Progenitor cell of endocrine pancreas (in vitro differentiated cells): ENCODE measurements around the gene ANKS6. TPM values are rescaled to one million over a fixed set of nuclear protein-coding genes. Genes with fewer than 3 reads are reported as not detected.

Experiments used
- DNase-seq: peaks from one replicate; pipeline ENCODE4 v3.0.0; 2021; ENCODE audit warnings: low spot score; ENCODE audit not compliant: unreplicated experiment
- H3K27ac Mint-ChIP-seq: 2 replicates; pipeline ENCODE4 v1.8.0; 2021; ENCODE audit warnings: mild to moderate bottlenecking, moderate library complexity, mixed read lengths
- H3K27me3 Mint-ChIP-seq: 2 replicates; pipeline ENCODE4 v1.8.0; 2021; ENCODE audit warnings: mixed read lengths
- H3K36me3 Mint-ChIP-seq: 2 replicates; pipeline ENCODE4 v1.8.0; 2022; ENCODE audit warnings: mixed read lengths; ENCODE audit not compliant: insufficient read depth
- H3K4me1 Mint-ChIP-seq: 2 replicates; pipeline ENCODE4 v1.8.0; 2021; ENCODE audit warnings: low read depth, mixed read lengths
- H3K4me3 Mint-ChIP-seq: 2 replicates; pipeline ENCODE4 v1.8.0; 2021; ENCODE audit warnings: low read depth, mild to moderate bottlenecking, moderate library complexity, mixed read lengths
- H3K9me3 Mint-ChIP-seq: 2 replicates; pipeline ENCODE4 v1.8.0; 2021; ENCODE audit warnings: low read depth, mixed read lengths
- total RNA-seq: library from RNA; stranded (reverse); gene quantifications from 2 replicates; pipeline ENCODE4 v1.2.1, GENCODE V29; 2021
- TF ChIP-seq, protein P1 (sequence below): fragments of 200-600 bp; sonication (generic); IDR thresholded peaks from one replicate; pipeline ENCODE4 v1.5.0; 2021; ENCODE audit warnings: antibody characterized with exemption, mild to moderate bottlenecking; ENCODE audit not compliant: unreplicated experiment

Gene ANKS6
- total RNA-seq, 1 donor from 2014 or later: 39.7 TPM

DNA sequence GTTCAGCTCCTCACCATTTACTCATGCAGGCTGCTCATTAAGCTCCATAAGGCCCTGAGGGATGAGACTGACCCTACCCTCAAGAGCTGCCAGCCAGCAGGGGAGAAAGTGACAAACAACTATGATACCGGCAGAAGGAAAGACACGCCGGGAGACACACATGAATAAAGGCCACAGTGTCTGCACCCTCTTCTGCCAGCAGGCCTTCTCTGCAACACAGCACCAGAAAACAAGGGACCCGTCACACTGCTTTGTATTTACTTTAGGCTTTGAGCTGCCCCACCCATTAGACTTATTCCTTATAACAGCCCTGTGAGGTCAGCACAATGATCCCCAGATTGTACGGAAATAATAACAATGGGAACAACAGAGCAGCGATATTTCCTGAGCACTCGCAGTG lies 94.8 kb downstream of the ANKS6 start:
- Mint-ChIP-seq H3K9me3 (no peaks in the 10 kb centered on the region), H3K4me3 (no peak overlapping the region), H3K36me3 (no peaks in the 10 kb centered on the region), H3K27ac (no peak overlapping the region), H3K4me1 (peaks cover 3% of the 10 kb centered on the region), H3K27me3 (peaks cover 52% of the 10 kb centered on the region)
- TF ChIP-seq, protein P1, sequence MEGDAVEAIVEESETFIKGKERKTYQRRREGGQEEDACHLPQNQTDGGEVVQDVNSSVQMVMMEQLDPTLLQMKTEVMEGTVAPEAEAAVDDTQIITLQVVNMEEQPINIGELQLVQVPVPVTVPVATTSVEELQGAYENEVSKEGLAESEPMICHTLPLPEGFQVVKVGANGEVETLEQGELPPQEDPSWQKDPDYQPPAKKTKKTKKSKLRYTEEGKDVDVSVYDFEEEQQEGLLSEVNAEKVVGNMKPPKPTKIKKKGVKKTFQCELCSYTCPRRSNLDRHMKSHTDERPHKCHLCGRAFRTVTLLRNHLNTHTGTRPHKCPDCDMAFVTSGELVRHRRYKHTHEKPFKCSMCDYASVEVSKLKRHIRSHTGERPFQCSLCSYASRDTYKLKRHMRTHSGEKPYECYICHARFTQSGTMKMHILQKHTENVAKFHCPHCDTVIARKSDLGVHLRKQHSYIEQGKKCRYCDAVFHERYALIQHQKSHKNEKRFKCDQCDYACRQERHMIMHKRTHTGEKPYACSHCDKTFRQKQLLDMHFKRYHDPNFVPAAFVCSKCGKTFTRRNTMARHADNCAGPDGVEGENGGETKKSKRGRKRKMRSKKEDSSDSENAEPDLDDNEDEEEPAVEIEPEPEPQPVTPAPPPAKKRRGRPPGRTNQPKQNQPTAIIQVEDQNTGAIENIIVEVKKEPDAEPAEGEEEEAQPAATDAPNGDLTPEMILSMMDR: no peak
- DNase-seq: no peak

DNA sequence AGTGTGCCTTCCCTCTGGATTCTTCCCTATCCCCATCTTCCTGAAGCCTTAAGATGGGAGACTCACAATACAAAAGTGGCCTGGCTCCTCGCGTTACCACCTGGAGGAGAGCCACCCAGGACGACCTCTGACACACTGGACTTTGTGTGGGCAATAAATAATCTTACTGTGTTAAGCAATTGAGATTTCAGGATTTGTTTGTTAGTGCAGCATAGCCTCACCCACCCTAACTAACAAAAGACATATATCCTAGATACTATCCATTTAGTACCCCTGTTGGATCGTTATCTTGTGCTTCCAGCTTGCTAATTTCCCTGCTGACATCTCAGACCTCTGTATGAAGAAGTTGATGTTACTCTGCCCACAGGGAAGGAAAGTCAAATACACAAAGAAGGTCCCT lies 95.6 kb downstream of the ANKS6 start:
- Mint-ChIP-seq H3K9me3 (no peaks in the 10 kb centered on the region), H3K4me3 (no peak overlapping the region), H3K36me3 (no peaks in the 10 kb centered on the region), H3K27me3 (peaks cover 48% of the 10 kb centered on the region), H3K4me1 (peaks cover 3% of the 10 kb centered on the region), H3K27ac (no peak overlapping the region)
- no peak for DNase-seq
- TF ChIP-seq, protein P1: no peak

DNA sequence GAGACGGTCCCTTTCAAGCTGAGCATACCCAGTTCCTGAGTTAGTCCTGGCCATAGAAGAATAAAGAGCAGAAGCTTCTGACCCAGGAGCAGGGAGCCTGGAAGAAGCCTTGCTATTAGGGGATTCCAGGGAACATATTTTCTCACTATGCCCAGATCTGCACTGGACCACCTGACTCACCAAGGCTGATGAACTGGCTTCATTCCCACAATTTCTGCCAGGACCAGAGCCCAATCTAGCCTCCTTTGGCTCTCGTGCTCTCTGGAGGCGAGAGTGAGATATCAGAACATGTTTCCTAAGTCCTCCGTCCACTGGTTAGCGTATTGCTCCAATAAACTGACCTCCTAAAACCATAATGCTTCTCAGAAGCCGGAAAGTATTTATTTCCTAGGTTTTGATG lies 97.5 kb downstream of the ANKS6 start:
- Mint-ChIP-seq H3K36me3 (no peaks in the 10 kb centered on the region), H3K27ac (no peak overlapping the region), H3K27me3 (peaks cover 31% of the 10 kb centered on the region), H3K4me3 (no peak overlapping the region), H3K9me3 (no peaks in the 10 kb centered on the region), H3K4me1 (peaks cover 3% of the 10 kb centered on the region)
- TF ChIP-seq, protein P1: no peak
- DNase-seq: no peak

DNA sequence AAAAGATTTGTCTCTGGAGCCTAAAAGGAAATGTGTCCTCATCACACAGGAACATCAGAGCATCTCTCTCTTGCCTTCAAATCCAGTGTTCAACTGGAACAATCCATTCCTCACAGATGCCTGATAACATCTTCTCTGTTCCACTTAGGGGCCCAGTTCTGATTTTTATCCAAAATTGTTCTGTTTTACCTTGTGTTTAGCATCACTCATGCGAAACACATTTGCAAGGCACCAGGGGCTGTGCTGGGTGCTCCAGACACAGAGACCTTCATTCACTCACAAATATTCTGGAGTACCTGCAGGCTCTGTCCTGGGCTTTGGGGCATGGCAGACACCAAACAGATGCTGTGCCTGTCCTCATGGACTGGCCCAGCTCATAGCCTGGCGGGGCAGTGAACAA lies 101.4 kb downstream of the ANKS6 start:
- Mint-ChIP-seq H3K27ac (no peak overlapping the region), H3K9me3 (no peaks in the 10 kb centered on the region), H3K4me3 (no peak overlapping the region), H3K4me1 (peaks cover 3% of the 10 kb centered on the region), H3K36me3 (no peaks in the 10 kb centered on the region), H3K27me3 (peaks cover 23% of the 10 kb centered on the region)
- DNase-seq: no peak
- TF ChIP-seq, protein P1: no peak

DNA sequence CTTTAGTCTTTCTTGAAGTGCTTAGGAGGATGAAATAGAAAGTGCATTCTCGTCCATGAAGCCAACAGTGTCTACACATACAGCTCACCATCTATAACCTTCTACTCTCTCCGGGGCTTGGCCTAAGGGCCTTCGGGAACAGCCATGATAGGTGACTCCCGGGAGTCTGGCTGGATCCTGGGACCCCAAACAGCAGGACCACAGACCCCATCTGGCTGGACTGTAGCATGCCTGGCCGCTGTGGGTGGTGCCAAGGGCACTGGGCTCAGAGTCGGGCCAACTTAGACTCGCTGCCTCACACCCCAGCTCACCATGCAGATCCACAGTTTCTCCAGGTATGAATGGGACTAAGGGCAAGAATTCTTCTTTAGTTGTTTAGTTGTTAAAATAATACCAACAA lies 104.0 kb downstream of the ANKS6 start:
- TF ChIP-seq, protein P1: no peak
- Mint-ChIP-seq H3K27me3 (peaks cover 15% of the 10 kb centered on the region), H3K36me3 (no peaks in the 10 kb centered on the region), H3K4me3 (no peak overlapping the region), H3K9me3 (no peaks in the 10 kb centered on the region), H3K4me1 (no peaks in the 10 kb centered on the region), H3K27ac (no peak overlapping the region)
- no peak for DNase-seq
